IMR-90 (cell line): Measurements from ENCODE around the gene GPAT3. TPM values are rescaled to one million over a fixed set of nuclear protein-coding genes. Genes with fewer than 3 reads are reported as not detected.

ENCODE experiments used
- ATAC-seq: fragments of 200-7000 bp; cut with Tn5 transposase; 2 replicates; pipeline ENCODE4 v1.9.1; 2020; ENCODE audit warnings: low read depth, mild to moderate bottlenecking, moderate library complexity
- BruUV-seq: library from RNA; stranded (reverse); fragments of 400-500 nt; replicated peaks from 2 replicates; lab custom pipeline; 2021; lab: Mats Ljungman, UMichigan
- CTCF ChIA-PET: fragments of 300-600 bp; formaldehyde crosslinking; extraction: SDS; loops from one replicate; lab custom pipeline; 2021; ENCODE audit warnings: antibody characterized with exemption; lab: Yijun Ruan, JAX
- POLR2A ChIA-PET: fragments of 300-600 bp; sonication (Branson Sonifier 250); formaldehyde crosslinking; loops from one replicate; lab custom pipeline; 2022; ENCODE audit warnings: antibody characterized with exemption; ENCODE audit not compliant: unreplicated experiment; lab: Charles Lee
- DNase-seq: peaks from one replicate; pipeline ENCODE4 v3.0.0; 2013
- H2AFZ ChIP-seq: replicated peaks from 2 replicates; pipeline ENCODE3; 2013; ENCODE audit warnings: low read length, mild to moderate bottlenecking; ENCODE audit not compliant: poor library complexity
- H2AK5ac ChIP-seq: 2 replicates; pipeline ENCODE4 v1.6.1; 2013; ENCODE audit warnings: low read depth, low read length, inconsistent platforms
- H2AK9ac ChIP-seq: replicated peaks from 2 replicates; pipeline ENCODE3; 2013; ENCODE audit warnings: mild to moderate bottlenecking, low read depth, low read length, moderate library complexity; ENCODE audit not compliant: poor library complexity
- H2BK120ac ChIP-seq: 2 replicates; pipeline ENCODE4 v1.6.1; 2013; ENCODE audit warnings: low read depth, low read length, inconsistent platforms
- H2BK15ac ChIP-seq: 3 replicates; pipeline ENCODE4 v1.6.1; 2013; ENCODE audit warnings: low read depth, low read length, inconsistent platforms
- H2BK20ac ChIP-seq: 2 replicates; pipeline ENCODE4 v1.6.1; 2013; ENCODE audit warnings: low read depth, mild to moderate bottlenecking, inconsistent platforms, low read length, moderate library complexity
- H2BK5ac ChIP-seq: 2 replicates; pipeline ENCODE4 v1.6.1; 2013; ENCODE audit warnings: mild to moderate bottlenecking, low read depth, low read length, inconsistent platforms; ENCODE audit not compliant: poor library complexity, severe bottlenecking
- H3K14ac ChIP-seq: replicated peaks from 2 replicates; pipeline ENCODE4 v1.6.1; 2013; ENCODE audit warnings: low read depth, low read length, inconsistent platforms
- H3K18ac ChIP-seq: 2 replicates; pipeline ENCODE4 v1.6.1; 2013; ENCODE audit warnings: low read depth, low read length, control low read depth
- H3K23ac ChIP-seq: 2 replicates; pipeline ENCODE4 v1.6.1; 2013; ENCODE audit warnings: low read depth, low read length, inconsistent platforms
- H3K27ac ChIP-seq: 2 replicates; pipeline ENCODE4 v1.5.1; 2013; ENCODE audit warnings: mild to moderate bottlenecking, control low read depth, low read length; ENCODE audit not compliant: insufficient read depth
- H3K27me3 ChIP-seq: 2 replicates; pipeline ENCODE4 v1.6.1; 2013; ENCODE audit warnings: low read length; ENCODE audit not compliant: control insufficient read depth, insufficient read depth
- H3K36me3 ChIP-seq: 2 replicates; pipeline ENCODE4 v1.6.1; 2013; ENCODE audit warnings: low read length, mixed read lengths; ENCODE audit not compliant: control insufficient read depth, insufficient read depth
- H3K4ac ChIP-seq: 2 replicates; pipeline ENCODE4 v1.6.1; 2013; ENCODE audit warnings: low read depth, low read length, inconsistent platforms
- H3K4me1 ChIP-seq: 2 replicates; pipeline ENCODE4 v1.6.1; 2013; ENCODE audit warnings: low read length, mixed read lengths; ENCODE audit not compliant: control insufficient read depth, insufficient read depth
- H3K4me2 ChIP-seq: 2 replicates; pipeline ENCODE4 v1.6.1; 2013; ENCODE audit warnings: low read depth, mild to moderate bottlenecking, control low read depth, low read length, moderate library complexity
- H3K4me3 ChIP-seq: 2 replicates; pipeline ENCODE4 v1.5.1; 2013; ENCODE audit warnings: low read depth, mild to moderate bottlenecking, control low read depth, low read length, moderate library complexity; ENCODE audit not compliant: insufficient read depth
- H3K56ac ChIP-seq: 2 replicates; pipeline ENCODE4 v1.6.1; 2013; ENCODE audit warnings: low read length, inconsistent platforms; ENCODE audit not compliant: insufficient read depth; ENCODE audit errors: extremely low read depth
- H3K79me1 ChIP-seq, 2 experiments: 2 replicates each; pipeline ENCODE4 v1.6.1; 2013; ENCODE audit warnings: low read length in 2 of 2, inconsistent platforms in 1 of 2, low read depth in 1 of 2
- H3K9ac ChIP-seq: 2 replicates; pipeline ENCODE4 v1.6.1; 2013; ENCODE audit warnings: low read depth, low read length, control low read depth
- H3K9me1 ChIP-seq: 2 replicates; pipeline ENCODE4 v1.6.1; 2013; ENCODE audit warnings: low read length, inconsistent platforms; ENCODE audit not compliant: insufficient read depth
- H3K9me3 ChIP-seq: 2 replicates; pipeline ENCODE4 v1.6.1; 2013; ENCODE audit warnings: low read length; ENCODE audit not compliant: control insufficient read depth, insufficient read depth
- H4K20me1 ChIP-seq: 2 replicates; pipeline ENCODE4 v1.6.1; 2013; ENCODE audit warnings: low read length, inconsistent platforms; ENCODE audit not compliant: insufficient read depth
- H4K5ac ChIP-seq: 2 replicates; pipeline ENCODE4 v1.6.1; 2013; ENCODE audit warnings: mild to moderate bottlenecking, low read depth, low read length, control low read depth
- H4K8ac ChIP-seq, 2 experiments: 2 replicates each; pipeline ENCODE4 v1.6.1; 2013; ENCODE audit warnings: low read depth in 2 of 2, low read length in 2 of 2, control low read depth in 1 of 2, inconsistent platforms in 1 of 2
- H4K91ac ChIP-seq: 2 replicates; pipeline ENCODE4 v1.6.1; 2013; ENCODE audit warnings: low read depth, low read length, inconsistent platforms; ENCODE audit not compliant: insufficient read depth
- BHLHE40 ChIP-seq: fragments of 150-350 bp; IDR thresholded peaks from 2 replicates; pipeline ENCODE4 v1.6.1; 2016; ENCODE audit warnings: mild to moderate bottlenecking, low read depth, low read length
- CEBPB ChIP-seq: IDR thresholded peaks from 2 replicates; pipeline ENCODE4 v1.6.1; 2012; ENCODE audit warnings: low read depth, low read length, improper control_type of control experiment
- CHD1 ChIP-seq: IDR thresholded peaks from 2 replicates; pipeline ENCODE4 v1.6.1; 2012; ENCODE audit warnings: low read depth, low read length, improper control_type of control experiment
- FOS ChIP-seq: fragments of 150-350 bp; IDR thresholded peaks from 2 replicates; pipeline ENCODE4 v1.6.1; 2016; ENCODE audit warnings: low read depth, low read length
- MAFK ChIP-seq: IDR thresholded peaks from 2 replicates; pipeline ENCODE4 v1.6.1; 2012; ENCODE audit warnings: low read depth, low read length, improper control_type of control experiment
- MAZ ChIP-seq: IDR thresholded peaks from 2 replicates; pipeline ENCODE4 v1.6.1; 2012; ENCODE audit warnings: low read depth, mild to moderate bottlenecking, low read length, improper control_type of control experiment, moderate library complexity, borderline replicate concordance
- USF2 ChIP-seq: fragments of 150-350 bp; IDR thresholded peaks from 2 replicates; pipeline ENCODE4 v1.6.1; 2017; ENCODE audit warnings: mild to moderate bottlenecking, antibody characterized with exemption, low read length, low read depth
- WGBS, 2 experiments: methylation state at CpG; one replicate each; pipeline versions ENCODE4 v1.1.5 to v1.1.7; 2013; ENCODE audit warnings: missing lambda C conversion rate in 2 of 2; ENCODE audit not compliant: insufficient read length in 1 of 2; ENCODE audit errors: extremely low coverage in 2 of 2; 5-methylcytosine and 5-hydroxymethylcytosine counted together
- dilution Hi-C: fragments of 300-500 bp; cut with HindIII; formaldehyde crosslinking; loops from one replicate; pipeline ENCODE4 v1.14.3; 2018; ENCODE audit warnings: low sequenced_read_pairs; ENCODE audit not compliant: unreplicated experiment
- in situ Hi-C: fragments of 300-500 bp; cut with MboI; formaldehyde crosslinking; loops from 3 replicates; pipeline ENCODE4 v1.14.3; 2019; ENCODE audit warnings: low sequenced_read_pairs, inconsistent platforms, mixed read lengths
- intact Hi-C: fragments of 100-400 bp; cut with micrococcal nuclease; formaldehyde crosslinking; loops from 2 replicates; pipeline ENCODE4 v1.10.0; 2022
- polyA plus RNA-seq, 3 experiments: library from polyadenylated mRNA; depleted of rRNA; stranded (reverse); fragments of >200 nt; gene quantifications; 2 replicates each; pipeline ENCODE4 v1.2.3, GENCODE V29; 2012; ENCODE audit warnings: low replicate concordance in 1 of 3
- total RNA-seq: library from RNA; depleted of rRNA; stranded (reverse); fragments of >200 nt; gene quantifications from 2 replicates; pipeline ENCODE4 v1.2.3, GENCODE V29; 2012
- TF ChIP-seq, protein P1 (sequence below): fragments of 150-350 bp; IDR thresholded peaks from 2 replicates; pipeline ENCODE4 v1.6.1; 2016; ENCODE audit warnings: low read depth, mild to moderate bottlenecking, low read length, moderate library complexity, borderline replicate concordance

The GPAT3 gene
- total and polyA plus RNA-seq, 2 of the 4 experiments (the other 2 are of a cell fraction), result 1.3 to 2.9 TPM

- ChIA-PET POLR2A (no interaction called here), CTCF (no interaction called here)
- H3K4me2 ChIP-seq, result no peak overlapping the region
- intact Hi-C loops, result no loop called here
- H3K23ac ChIP-seq, result no peak overlapping the region
- no peak for TF ChIP-seq CEBPB
- TF ChIP-seq USF2, result no peak
- no peak for TF ChIP-seq MAZ
- TF ChIP-seq CHD1, result no peak
- TF ChIP-seq MAFK, result no peak
- no peak for TF ChIP-seq FOS
- TF ChIP-seq BHLHE40, result no peak
- TF ChIP-seq, protein P1, sequence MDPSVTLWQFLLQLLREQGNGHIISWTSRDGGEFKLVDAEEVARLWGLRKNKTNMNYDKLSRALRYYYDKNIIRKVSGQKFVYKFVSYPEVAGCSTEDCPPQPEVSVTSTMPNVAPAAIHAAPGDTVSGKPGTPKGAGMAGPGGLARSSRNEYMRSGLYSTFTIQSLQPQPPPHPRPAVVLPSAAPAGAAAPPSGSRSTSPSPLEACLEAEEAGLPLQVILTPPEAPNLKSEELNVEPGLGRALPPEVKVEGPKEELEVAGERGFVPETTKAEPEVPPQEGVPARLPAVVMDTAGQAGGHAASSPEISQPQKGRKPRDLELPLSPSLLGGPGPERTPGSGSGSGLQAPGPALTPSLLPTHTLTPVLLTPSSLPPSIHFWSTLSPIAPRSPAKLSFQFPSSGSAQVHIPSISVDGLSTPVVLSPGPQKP, result no peak
- no peak overlapping the region for H2AK9ac ChIP-seq
- H2BK15ac ChIP-seq, result no peak overlapping the region
- in situ Hi-C loops, result no loop called here
- no peak overlapping the region for H4K5ac ChIP-seq
- no peak for DNase-seq
- H3K56ac ChIP-seq, result no peak overlapping the region
- H3K27me3 ChIP-seq, result no peaks in the 10 kb centered on the region
- no peak overlapping the region for H4K91ac ChIP-seq
- H3K9me3 ChIP-seq, result no peaks in the 10 kb centered on the region
- H2BK5ac ChIP-seq, result no peak overlapping the region
- no peak overlapping the region for H2AK5ac ChIP-seq
- 0 out of 2 replicates have a peak, but pooled peaks cover 3% of the 10 kb centered on the region for H3K9me1 ChIP-seq
- no peaks in the 10 kb centered on the region for H3K36me3 ChIP-seq
- no TSS peak for BruUV-seq
- peaks cover 2% of the 10 kb centered on the region; the same call in 1 of the 2 replicates for H3K4me1 ChIP-seq
- H2AFZ ChIP-seq, result no peak overlapping the region
- peaks cover 0 to 5% of the 10 kb centered on the region in 2 experiments; a peak in 2 of 4 replicates for H3K79me1 ChIP-seq
- no peak for ATAC-seq
- no peaks in the 10 kb centered on the region for H4K20me1 ChIP-seq
- H2BK120ac ChIP-seq, result no peak overlapping the region
- H3K4me3 ChIP-seq, result no peak overlapping the region
- dilution Hi-C loops, result no loop called here
- no peak overlapping the region for H3K9ac ChIP-seq
- H4K8ac ChIP-seq, result no peak overlapping the region
- no peak overlapping the region for H3K18ac ChIP-seq
- 67% methylated on average over 1 of the region's 3 CpGs; no CpG with 5 or more reads in 1 of the 2 experiments for WGBS, 2 experiments
- H3K27ac ChIP-seq, result no peak overlapping the region
- H3K4ac ChIP-seq, result no peak overlapping the region
- H3K14ac ChIP-seq, result no peak overlapping the region
- H2BK20ac ChIP-seq, result no peak overlapping the region
Measured at GRCh38 chr4:83560523-83560922, 24.6 kb downstream of the GPAT3 start.
